CD14-positive monocyte (primary cell): ENCODE measurements around the gene RAPGEFL1. TPM values are rescaled to one million over a fixed set of nuclear protein-coding genes. Genes with fewer than 3 reads are reported as not detected.

Experiments used
- DNase-seq, 3 donors: peaks; one replicate each; pipeline ENCODE4 v3.0.0-alpha.2; 2011 to 2022
- H2AFZ ChIP-seq: 2 replicates; pipeline ENCODE4 v1.6.0; 2012; ENCODE audit warnings: mild to moderate bottlenecking, low read depth, low read length, inconsistent platforms; ENCODE audit not compliant: insufficient read depth, poor library complexity, severe bottlenecking
- H3K27ac ChIP-seq, 2 donors: 1 replicate in 1 of 2; 2 replicates in 1 of 2; pipeline ENCODE4 v1.5.1; 2012 to 2013; ENCODE audit warnings: low read length in 2 of 2, control low read depth in 1 of 2, inconsistent platforms in 1 of 2, low read depth in 1 of 2, mild to moderate bottlenecking in 1 of 2
- H3K27me3 ChIP-seq, 2 donors: one replicate each; pipeline versions ENCODE4 v1.6.0 to v1.6.1; 2011 to 2013; ENCODE audit warnings: low read length in 2 of 2; ENCODE audit not compliant: control insufficient read depth in 2 of 2, insufficient read depth in 2 of 2
- H3K36me3 ChIP-seq, 2 donors: replicated peaks in 1 of 2; 1 replicate in 1 of 2; 2 replicates in 1 of 2; pipeline versions ENCODE4 v1.5.1 to v1.6.1; 2012 to 2013; ENCODE audit warnings: low read length in 2 of 2, control low read depth in 1 of 2, inconsistent platforms in 1 of 2, mild to moderate bottlenecking in 1 of 2; ENCODE audit not compliant: insufficient read depth in 2 of 2, control insufficient read depth in 1 of 2
- H3K4me1 ChIP-seq, 2 donors: 1 replicate in 1 of 2; 2 replicates in 1 of 2; pipeline versions ENCODE4 v1.5.1 to v1.6.1; 2012 to 2013; ENCODE audit warnings: low read length in 2 of 2, control low read depth in 1 of 2, inconsistent platforms in 1 of 2, mild to moderate bottlenecking in 1 of 2, moderate library complexity in 1 of 2; ENCODE audit not compliant: insufficient read depth in 2 of 2, control insufficient read depth in 1 of 2
- H3K4me2 ChIP-seq: replicated peaks from 2 replicates; pipeline ENCODE3; 2012; ENCODE audit warnings: low read length, moderate library complexity, mild to moderate bottlenecking; ENCODE audit not compliant: poor library complexity, severe bottlenecking; ENCODE audit errors: extremely low read depth
- H3K4me3 ChIP-seq, 3 experiments: fragments of 200-600 bp in 1 of 3; sonication (generic) in 1 of 3; replicated peaks in 1 of 3; 1 replicate in 2 of 3; 2 replicates in 1 of 3; pipeline ENCODE4 v1.5.1; 2011 to 2013; ENCODE audit warnings: low read length in 3 of 3, mild to moderate bottlenecking in 3 of 3, control low read depth in 2 of 3, low read depth in 2 of 3, inconsistent platforms in 1 of 3, moderate library complexity in 1 of 3
- H3K79me2 ChIP-seq: 2 replicates; pipeline ENCODE4 v1.6.0; 2012; ENCODE audit warnings: mild to moderate bottlenecking, control low read depth, inconsistent platforms, low read length, moderate library complexity; ENCODE audit not compliant: insufficient read depth
- H3K9ac ChIP-seq: 2 replicates; pipeline ENCODE4 v1.6.0; 2017; ENCODE audit warnings: low read length, mild to moderate bottlenecking; ENCODE audit not compliant: insufficient read depth, poor library complexity, severe bottlenecking
- H3K9me3 ChIP-seq, 2 donors: replicated peaks in 1 of 2; 1 replicate in 1 of 2; 2 replicates in 1 of 2; pipeline versions ENCODE4 v1.5.1 to v1.6.1; 2012 to 2013; ENCODE audit warnings: low read length in 2 of 2, control low read depth in 1 of 2; ENCODE audit not compliant: control insufficient read depth in 1 of 2, insufficient read depth in 1 of 2
- H4K20me1 ChIP-seq: 2 replicates; pipeline ENCODE4 v1.6.0; 2012; ENCODE audit warnings: mild to moderate bottlenecking, low read length, control low read depth, moderate library complexity; ENCODE audit not compliant: insufficient read depth
- H3K27ac Mint-ChIP-seq, 7 donors: one replicate each; pipeline ENCODE4 v1.8.0; 2020; ENCODE audit warnings: mild to moderate bottlenecking in 7 of 7, mixed read lengths in 7 of 7, moderate library complexity in 6 of 7, inconsistent platforms in 2 of 7
- H3K27me3 Mint-ChIP-seq, 3 donors: one replicate each; pipeline ENCODE4 v1.8.0; 2021 to 2022; ENCODE audit warnings: low read depth in 3 of 3, mild to moderate bottlenecking in 3 of 3, mixed read lengths in 3 of 3, moderate library complexity in 3 of 3, inconsistent platforms in 1 of 3
- H3K36me3 Mint-ChIP-seq, 2 donors: one replicate each; pipeline ENCODE4 v1.8.0; 2020; ENCODE audit warnings: mixed read lengths in 2 of 2, inconsistent platforms in 1 of 2, mild to moderate bottlenecking in 1 of 2
- H3K4me1 Mint-ChIP-seq: one replicate; pipeline ENCODE4 v1.8.0; 2020; ENCODE audit warnings: mild to moderate bottlenecking, mixed read lengths
- H3K4me3 Mint-ChIP-seq, 2 donors: one replicate each; pipeline ENCODE4 v1.8.0; 2020; ENCODE audit warnings: mild to moderate bottlenecking in 2 of 2, mixed read lengths in 2 of 2, moderate library complexity in 1 of 2
- H3K9me3 Mint-ChIP-seq, 7 donors: one replicate each; pipeline ENCODE4 v1.8.0; 2020 to 2022; ENCODE audit warnings: mixed read lengths in 7 of 7, mild to moderate bottlenecking in 6 of 7, moderate library complexity in 6 of 7, inconsistent platforms in 2 of 7
- CTCF ChIP-seq: fragments of 200-600 bp; IDR thresholded peaks from one replicate; pipeline ENCODE4 v1.8.0; 2022; ENCODE audit warnings: antibody characterized with exemption, mild to moderate bottlenecking
- WGBS: methylation state at CpG from one replicate; pipeline ENCODE4 v1.1.5; 2013; ENCODE audit warnings: missing lambda C conversion rate; ENCODE audit not compliant: insufficient coverage; 5-methylcytosine and 5-hydroxymethylcytosine counted together
- intact Hi-C, 2 donors: fragments of 100-400 bp; cut with micrococcal nuclease; formaldehyde crosslinking; loops; one replicate each; pipeline versions ENCODE4 v1.15.0 to v1.15.1; 2023
- polyA plus RNA-seq, 3 donors: library from polyadenylated mRNA; depleted of rRNA in 1 of 3; unstranded in 2 of 3; stranded (reverse) in 1 of 3; fragments of 300-500 nt in 2 of 3; fragments of >200 nt in 1 of 3; fragmentation: Illumina TruSeq in 2 of 3; gene quantifications; 1 replicate in 2 of 3; 2 replicates in 1 of 3; pipeline ENCODE4 v1.2.3, GENCODE V29; 2012 to 2021

The RAPGEFL1 gene
- polyA plus RNA-seq, 3 donors, result 0.09 to 6.1 (median 0.10) TPM

- no peak overlapping the region for H2AFZ ChIP-seq
- H3K36me3 ChIP-seq, result peaks cover 47 to 67% of the 10 kb centered on the region in 2 donors
- intact Hi-C loops, result no loop called here
- no peaks in the 10 kb centered on the region for H3K9me3 ChIP-seq
- no peak overlapping the region for H3K4me2 ChIP-seq
- no peak overlapping the region for H3K4me3 ChIP-seq
- no peak overlapping the region for H3K27ac ChIP-seq
- H4K20me1 ChIP-seq, result peaks cover 13% of the 10 kb centered on the region
- no peak for DNase-seq
- no peak for TF ChIP-seq CTCF
- WGBS, result 100% methylated on average over 1 of the region's 1 CpG
- H3K4me1 ChIP-seq, result peaks cover 12 to 15% of the 10 kb centered on the region in 2 donors
- Mint-ChIP-seq H3K4me3 (no peak overlapping the region), H3K4me1 (peaks cover 9% of the 10 kb centered on the region), H3K36me3 (peaks cover 59 to 75% of the 10 kb centered on the region in 2 donors), H3K27ac (no peak overlapping the region), H3K9me3 (peaks cover 0 to 3% (median 0%) of the 10 kb centered on the region in 7 donors), H3K27me3 (peaks cover 7 to 20% (median 10%) of the 10 kb centered on the region in 3 donors)
- no peak overlapping the region for H3K9ac ChIP-seq
- no peaks in the 10 kb centered on the region for H3K79me2 ChIP-seq
- peaks cover 5 to 12% of the 10 kb centered on the region in 2 donors for H3K27me3 ChIP-seq
These were observed 2.8 kb upstream of the RAPGEFL1 start for GRCh38 chr17:40174514-40174913.

GRCh38 chr17:40175928-40176753 lies 1.1 kb upstream of the RAPGEFL1 start:
- no peak overlapping the region for H3K27ac ChIP-seq
- H3K79me2 ChIP-seq, result no peaks in the 10 kb centered on the region
- Mint-ChIP-seq H3K4me3 (no peak overlapping the region), H3K36me3 (peaks cover 48 to 59% of the 10 kb centered on the region in 2 donors), H3K4me1 (peaks cover 9% of the 10 kb centered on the region), H3K27me3 (peaks cover 7 to 21% (median 11%) of the 10 kb centered on the region in 3 donors), H3K27ac (no peak overlapping the region), H3K9me3 (peaks cover 0 to 3% (median 0%) of the 10 kb centered on the region in 7 donors)
- no peak overlapping the region for H3K9ac ChIP-seq
- H2AFZ ChIP-seq, result no peak overlapping the region
- no peaks in the 10 kb centered on the region for H3K9me3 ChIP-seq
- H3K4me2 ChIP-seq, result no peak overlapping the region
- WGBS, result 100% methylated on average over 4 of the region's 7 CpGs
- peaks cover 33 to 50% of the 10 kb centered on the region in 2 donors for H3K36me3 ChIP-seq
- peaks cover 10% of the 10 kb centered on the region for H4K20me1 ChIP-seq
- no peak overlapping the region for H3K4me3 ChIP-seq
- H3K27me3 ChIP-seq, result peaks cover 5 to 12% of the 10 kb centered on the region in 2 donors
- intact Hi-C loops, result no loop called here
- peaks cover 12 to 15% of the 10 kb centered on the region in 2 donors for H3K4me1 ChIP-seq
- DNase-seq, result no peak
- no peak for TF ChIP-seq CTCF
